ENCODE data around the gene EXD3.

Gene EXD3

DNA sequence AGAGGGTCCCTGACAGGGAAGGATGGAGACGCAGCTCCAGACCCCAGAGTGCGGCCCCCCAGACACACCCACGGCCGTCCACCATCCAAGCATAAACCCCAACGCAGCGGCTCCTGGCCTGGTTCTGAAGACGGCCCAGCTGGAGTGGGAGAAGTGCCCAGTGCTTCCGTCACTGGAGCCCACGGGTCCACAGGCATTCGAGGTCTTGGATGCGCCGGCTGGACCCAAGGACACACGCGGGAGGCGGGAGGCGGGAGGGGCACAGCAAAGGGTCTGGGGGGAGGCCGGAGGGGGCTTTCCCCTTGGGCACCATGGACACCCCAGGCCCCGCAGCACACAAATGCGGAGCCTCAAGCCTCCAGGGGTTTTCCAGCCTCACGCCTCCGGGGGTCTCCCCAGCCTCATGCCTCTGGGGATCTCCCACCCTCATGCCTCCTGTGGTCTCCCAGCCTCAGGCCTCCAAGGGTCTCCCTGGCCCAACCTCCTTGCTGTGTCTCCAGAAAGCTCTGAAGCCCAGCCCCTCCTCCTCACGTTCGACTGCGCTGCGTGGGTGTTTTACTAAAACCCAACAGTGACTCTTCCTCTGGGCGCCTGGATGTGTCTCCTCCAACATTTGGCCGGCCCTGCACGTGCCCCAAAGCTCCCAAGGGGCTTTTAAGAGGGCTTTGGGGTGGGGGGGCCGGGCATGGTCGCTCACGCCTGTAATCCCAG lies 15.2 kb downstream of the EXD3 start:
- DNase-seq (ENCODE audit: extremely low read depth, low read depth) = no peak
- TF ChIP-seq CTCF (IDR thresholded peaks at IDR 0.05; ENCODE audit: low read depth, low read length) = no peak

GRCh38 chr9:137406876-137407589 lies 15.9 kb downstream of the EXD3 start:
- DNase-seq (ENCODE audit: extremely low read depth, low read depth) = no peak
- TF ChIP-seq CTCF (IDR thresholded peaks at IDR 0.05; ENCODE audit: low read depth, low read length) = peak; percentile 47

DNA sequence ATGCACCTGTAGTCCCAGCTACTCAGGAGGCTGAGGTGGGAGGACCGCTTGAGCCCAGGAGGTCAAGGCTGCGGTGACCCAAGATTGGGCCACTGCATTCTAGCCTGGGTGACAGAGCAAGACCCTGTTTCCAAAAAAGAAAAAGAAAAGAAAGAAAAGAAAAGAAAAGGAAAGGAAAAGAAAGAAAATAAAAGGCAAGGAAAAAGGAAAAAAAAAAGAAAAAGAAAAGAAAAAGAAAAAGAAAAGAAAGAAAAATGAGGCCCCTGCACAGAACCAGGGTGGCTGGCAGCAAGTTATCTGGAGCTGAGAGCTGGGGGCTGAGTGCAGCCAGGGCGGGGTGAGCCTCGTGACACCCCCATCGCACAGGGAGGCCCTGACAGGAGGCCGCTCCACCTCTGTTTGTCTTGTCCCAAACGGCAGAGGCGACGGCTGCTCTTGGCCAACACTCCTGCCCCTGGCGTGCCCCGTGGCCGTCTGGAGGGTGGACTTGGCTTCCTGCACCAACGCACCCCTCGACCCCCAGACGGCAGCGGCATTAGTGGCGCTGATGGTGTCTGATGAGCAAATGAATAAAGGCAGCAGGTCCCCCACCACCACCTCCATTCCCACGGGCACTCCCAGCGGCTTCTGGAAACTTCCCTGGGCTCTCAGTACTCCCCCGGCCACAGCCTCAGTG lies 16.7 kb downstream of the EXD3 start:
- no peak for DNase-seq (ENCODE audit: extremely low read depth, low read depth)
- no peak for TF ChIP-seq CTCF (IDR thresholded peaks at IDR 0.05; ENCODE audit: low read depth, low read length)

GRCh38 chr9:137405677-137406081 lies 17.3 kb downstream of the EXD3 start:
- no peak for DNase-seq (ENCODE audit: extremely low read depth, low read depth)
- TF ChIP-seq CTCF (IDR thresholded peaks at IDR 0.05; ENCODE audit: low read depth, low read length) = no peak

DNA sequence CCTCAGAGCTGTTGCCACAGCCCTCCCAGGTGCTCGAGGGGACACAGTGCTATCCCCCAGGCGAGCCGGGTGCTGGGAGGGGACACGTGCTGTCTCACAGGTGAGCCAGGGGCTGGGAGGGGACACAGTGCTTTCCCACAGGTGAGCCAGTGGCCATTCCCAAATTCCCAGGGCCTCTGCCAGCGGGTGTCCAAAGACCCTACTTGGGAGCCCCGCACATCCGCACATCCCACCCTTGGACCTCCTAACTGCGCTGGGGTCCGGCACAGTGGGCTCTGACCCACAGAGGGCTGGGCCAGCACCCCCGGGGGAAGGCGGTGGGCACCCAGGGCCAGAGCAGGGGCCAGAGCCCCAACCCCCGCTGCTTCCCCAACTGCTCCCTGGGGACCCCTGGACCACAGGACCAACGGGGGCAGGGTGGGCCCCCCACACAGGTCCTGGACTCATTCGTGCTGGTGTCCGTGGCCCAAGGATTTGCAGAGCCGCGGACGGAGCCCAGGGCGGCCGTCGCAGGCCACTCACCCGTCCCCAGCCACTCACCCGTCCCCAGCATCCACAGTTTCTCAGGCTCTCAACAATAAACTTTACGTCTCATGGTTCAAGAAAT lies 17.9 kb downstream of the EXD3 start:
- DNase-seq (ENCODE audit: extremely low read depth, low read depth) = no peak
- no peak for TF ChIP-seq CTCF (IDR thresholded peaks at IDR 0.05; ENCODE audit: low read depth, low read length)

- no peak for TF ChIP-seq CTCF (IDR thresholded peaks at IDR 0.05; ENCODE audit: low read depth, low read length)
- DNase-seq (ENCODE audit: extremely low read depth, low read depth) = no peak
These were observed 19.7 kb downstream of the EXD3 start for GRCh38 chr9:137403269-137403668.
